CD4-positive, alpha-beta T cell treated with Interleukin-6 at 100 ng/mL for 8 hours (primary cell): ENCODE data around the gene NBEAL1.
A peak's percentile ranks its signal among the peaks of the same experiment; 100 is the strongest.
"Not testable (repeated sequence)": the region's sequence is repeated elsewhere in the genome, so short reads cannot be mapped to it uniquely, and the experiment has no call there.

Source experiments
- DNase-seq: peaks from one replicate; pipeline ENCODE4 v3.0.0-alpha.2; 2020; ENCODE audit warnings: mixed read lengths, low spot score

Gene NBEAL1

GRCh38 chr2:203014456-203015199 lies at the start of gene NBEAL1:
Gene NBEAL1 (plus strand): TSS chr2:203014875. CDS start chr2:203016385, 1,510 bp downstream.
- peak; percentile 96 for DNase-seq

- no peak for DNase-seq
Measured at GRCh38 chr2:202965810-202966460, 48.7 kb upstream of the NBEAL1 start.

GRCh38 chr2:202969404-202969803 lies 45.3 kb upstream of the NBEAL1 start:
- DNase-seq = not testable (repeated sequence)

DNA sequence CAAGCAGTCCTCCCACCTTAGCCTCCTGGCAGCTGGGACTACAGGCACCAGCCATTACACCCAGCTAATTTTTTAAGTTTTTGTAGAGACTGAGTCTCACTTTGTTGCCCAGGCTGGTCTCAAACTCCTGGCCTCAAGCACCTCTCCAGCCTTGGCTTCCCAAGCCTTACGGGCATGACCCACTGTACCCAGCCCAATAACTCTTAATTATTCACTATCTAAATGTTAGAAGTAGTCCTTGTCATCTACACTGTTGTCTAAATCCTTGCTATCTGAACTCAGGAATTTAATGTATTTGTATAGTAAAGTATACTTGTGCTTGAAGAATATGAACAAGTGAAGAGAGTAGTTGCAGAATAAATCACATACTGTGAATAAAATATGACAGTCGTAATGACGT lies 37.9 kb upstream of the NBEAL1 start:
- DNase-seq = no peak

GRCh38 chr2:202982779-202983491 lies 31.7 kb upstream of the NBEAL1 start:
- no peak for DNase-seq

DNA sequence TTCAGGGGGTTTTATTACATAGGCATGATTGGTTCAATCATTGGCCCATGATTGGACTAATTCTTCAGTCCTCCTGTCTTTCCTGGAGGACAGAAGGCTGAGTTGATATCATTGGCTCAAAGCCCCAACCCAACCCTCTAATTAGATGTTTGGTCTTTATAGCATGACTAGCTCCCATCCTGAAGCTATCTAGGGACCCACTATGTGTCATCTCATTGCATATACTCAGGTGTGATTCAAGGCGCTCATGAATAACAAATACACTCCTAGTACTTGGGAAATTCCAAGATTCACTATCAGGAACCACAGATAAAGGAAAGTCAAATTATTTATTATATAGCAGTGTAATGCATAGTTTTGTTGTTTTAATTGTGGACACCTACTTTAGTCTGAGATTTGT lies 24.9 kb upstream of the NBEAL1 start:
- DNase-seq = no peak

- no peak for DNase-seq
Measured at GRCh38 chr2:202990501-202990900, 24.2 kb upstream of the NBEAL1 start.

DNA sequence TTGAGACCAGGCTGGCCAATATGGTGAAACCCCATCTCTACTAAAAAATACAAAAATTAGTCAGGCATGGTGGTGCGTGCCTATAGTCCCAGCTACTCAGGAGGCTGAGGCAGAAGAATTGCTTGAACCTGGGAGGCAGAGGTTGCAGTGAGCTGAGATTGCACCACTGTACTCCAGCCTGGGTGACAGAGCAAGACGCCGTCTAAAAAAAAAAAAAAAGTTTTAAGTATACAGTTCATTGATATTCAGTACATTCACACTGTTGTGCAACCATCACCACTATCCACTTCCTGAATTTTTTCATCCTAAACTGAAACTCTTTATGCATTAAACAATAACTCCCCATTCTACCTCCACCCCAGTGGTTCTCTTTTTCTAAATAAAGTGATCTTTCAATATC lies 17.6 kb upstream of the NBEAL1 start:
- not testable (repeated sequence) for DNase-seq

DNA sequence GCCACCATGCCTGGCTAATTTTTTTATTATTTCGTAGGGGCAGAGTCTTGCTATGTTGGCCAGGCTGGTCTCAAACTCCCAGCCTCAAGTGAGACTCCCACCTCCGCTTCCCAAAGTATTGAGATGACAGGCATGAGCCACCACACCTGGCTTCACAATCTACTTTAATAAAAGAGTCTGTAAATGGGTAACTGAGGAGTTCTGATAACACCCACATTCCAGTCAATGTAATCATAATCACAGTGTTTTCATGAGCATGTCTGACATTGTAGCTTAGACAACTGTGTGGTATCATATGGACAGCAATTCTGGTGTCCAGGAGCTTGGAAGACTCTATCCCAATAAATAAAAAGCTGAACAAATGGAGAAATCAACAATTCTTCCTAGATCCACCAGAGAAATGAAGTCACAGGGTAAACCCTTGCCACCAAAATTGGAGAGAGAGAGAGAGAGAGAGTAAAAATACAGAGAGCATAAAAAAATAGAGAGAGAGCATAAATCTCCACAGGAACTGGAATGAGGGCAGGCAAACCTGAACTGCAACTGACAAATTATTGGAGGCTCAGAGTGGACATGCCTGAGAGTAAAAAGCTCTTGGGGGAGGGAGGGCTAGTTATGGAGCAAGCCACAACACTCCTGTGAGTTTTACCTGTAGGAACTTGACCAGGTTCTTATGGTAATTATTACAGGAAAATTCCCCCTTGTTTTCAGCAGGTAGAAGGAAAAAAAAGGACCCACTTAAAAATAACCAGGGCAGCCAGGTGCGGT lies 12.4 kb upstream of the NBEAL1 start:
- no peak for DNase-seq

- no peak for DNase-seq
Measured at GRCh38 chr2:203003716-203004115, 11.0 kb upstream of the NBEAL1 start.

DNA sequence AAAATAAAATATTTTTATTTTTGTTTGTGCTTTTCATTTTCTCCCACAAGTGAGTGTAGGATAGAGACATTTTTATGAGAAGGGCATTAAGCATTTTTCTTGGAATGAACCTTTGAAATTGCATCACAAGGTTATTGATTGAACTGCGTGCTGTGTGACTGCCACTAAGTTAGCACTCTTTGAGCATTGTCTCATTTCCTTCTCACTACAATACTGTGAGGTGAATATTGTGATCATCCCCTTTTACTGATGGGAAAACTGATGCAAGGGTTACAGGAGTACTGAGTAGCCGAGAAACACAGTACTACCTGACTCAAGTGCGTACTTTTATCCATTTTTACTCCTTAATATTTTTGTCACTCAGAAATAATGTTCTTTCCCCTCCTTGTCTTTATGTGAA lies 2.0 kb downstream of the NBEAL1 start:
- DNase-seq = no peak

DNA sequence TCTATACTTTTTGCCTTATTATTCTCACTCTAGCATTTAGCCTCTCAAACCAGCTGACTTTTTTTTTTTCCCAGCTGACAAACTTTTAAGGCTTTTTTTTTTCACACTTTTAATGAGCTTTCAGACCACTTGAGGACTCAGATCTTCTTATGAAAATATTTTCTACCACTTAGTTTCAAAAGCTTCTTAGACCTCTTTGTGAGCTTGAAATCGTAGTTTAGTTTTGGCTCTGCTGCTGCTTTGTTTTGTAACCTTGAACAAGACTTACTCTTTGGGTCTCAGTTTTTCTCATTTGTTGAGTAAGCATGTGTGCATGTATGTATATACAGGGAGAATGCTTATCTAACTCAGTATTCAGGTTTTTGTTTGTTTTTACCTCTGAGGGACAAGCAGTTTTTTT lies 3.5 kb downstream of the NBEAL1 start:
- no peak for DNase-seq

- no peak for DNase-seq
Measured at GRCh38 chr2:203019142-203019541, 4.5 kb downstream of the NBEAL1 start.

DNA sequence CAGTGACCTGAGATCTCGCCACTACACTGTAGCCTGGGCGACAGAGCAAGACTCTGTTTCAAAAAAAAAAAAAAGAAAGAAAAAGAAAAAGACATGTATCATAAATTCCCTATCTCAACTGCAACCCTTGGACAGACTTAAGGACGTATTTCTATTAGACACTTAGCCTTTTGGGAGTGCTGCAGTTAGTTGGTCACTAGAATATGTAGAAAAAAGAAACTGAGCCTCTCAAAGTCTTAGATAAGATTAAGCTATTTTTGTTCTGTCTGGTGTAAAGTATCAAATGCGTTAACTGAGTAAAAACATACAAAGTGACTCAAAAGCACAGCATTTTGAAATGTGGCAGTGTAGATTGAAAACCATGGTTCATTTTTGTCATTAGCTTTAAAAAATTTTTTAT lies 7.3 kb downstream of the NBEAL1 start:
- DNase-seq = no peak

GRCh38 chr2:203022751-203023150 lies 8.1 kb downstream of the NBEAL1 start:
- no peak for DNase-seq

DNA sequence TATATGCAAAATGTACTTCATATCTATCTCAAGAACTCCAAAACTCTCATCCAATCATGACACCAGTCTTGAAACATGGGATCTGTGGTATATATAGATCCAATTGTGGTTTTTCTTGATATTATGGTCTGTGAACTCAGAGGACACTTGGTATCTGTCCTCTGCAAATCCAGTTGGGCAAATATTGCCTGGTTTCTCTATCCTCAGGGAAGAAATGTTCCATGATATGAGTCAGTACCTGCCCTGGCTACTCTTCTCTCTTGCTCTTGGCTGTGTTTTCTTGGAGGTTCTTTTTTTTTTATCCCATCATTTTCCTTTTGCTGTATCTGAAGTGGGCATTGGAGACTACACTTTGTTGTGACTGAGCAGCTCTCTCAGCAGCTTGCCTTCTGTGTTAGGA lies 10.9 kb downstream of the NBEAL1 start:
- no peak for DNase-seq

DNA sequence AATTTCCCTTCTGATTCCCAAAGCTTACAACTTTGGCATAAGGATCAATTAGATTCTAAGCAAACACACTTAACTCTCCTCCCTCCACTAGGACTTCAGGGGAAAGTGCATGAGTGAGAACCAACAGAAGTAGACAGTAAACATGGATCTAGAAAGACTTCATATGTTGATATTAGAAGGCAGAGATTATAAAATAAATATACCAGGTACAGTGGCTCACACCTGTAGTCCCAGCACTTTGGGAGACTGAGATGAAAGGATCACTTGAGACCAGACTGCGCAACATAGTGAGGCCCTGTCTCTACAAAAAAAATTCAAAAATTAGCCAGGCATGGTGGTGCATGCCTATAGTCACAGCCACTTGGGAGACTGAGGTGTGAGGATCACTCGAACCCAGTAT lies 15.9 kb downstream of the NBEAL1 start:
- DNase-seq = no peak

DNA sequence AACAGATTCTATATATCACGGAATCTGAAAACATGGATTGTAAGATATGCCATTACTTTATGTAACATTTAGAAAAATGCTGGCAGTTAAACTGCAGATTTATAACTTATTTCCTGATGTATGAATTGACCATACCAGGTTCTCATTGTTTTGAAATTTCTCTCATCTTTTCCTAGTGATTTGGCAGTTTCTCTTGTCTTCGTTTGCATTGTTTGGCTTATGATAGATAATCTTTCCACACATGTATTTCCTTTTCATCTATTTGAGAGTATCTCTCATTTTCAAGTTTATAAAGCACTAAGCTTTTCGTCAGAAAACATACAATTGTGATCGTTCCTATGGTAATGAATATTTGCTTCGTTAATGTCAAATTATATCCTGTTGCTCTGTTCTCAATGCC lies 16.3 kb downstream of the NBEAL1 start:
- DNase-seq = no peak

DNA sequence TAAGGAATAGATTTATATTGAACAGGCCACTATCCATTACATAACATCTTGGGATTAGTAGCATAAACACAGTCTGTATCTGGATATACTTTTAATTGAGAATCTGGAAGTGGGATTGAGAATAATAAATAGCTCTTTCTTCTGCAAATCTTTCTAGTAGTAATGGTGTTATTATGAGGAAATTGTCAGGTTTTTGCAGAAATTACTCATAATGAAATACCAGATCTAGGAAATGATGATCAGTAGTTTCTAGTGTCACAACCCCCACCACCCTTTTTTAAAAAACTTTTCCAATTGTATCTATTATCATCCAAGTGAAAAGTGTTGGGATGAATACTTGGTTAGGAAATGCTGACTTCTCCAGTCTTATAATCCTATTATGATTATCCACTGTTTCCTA lies 18.7 kb downstream of the NBEAL1 start:
- DNase-seq = no peak

DNA sequence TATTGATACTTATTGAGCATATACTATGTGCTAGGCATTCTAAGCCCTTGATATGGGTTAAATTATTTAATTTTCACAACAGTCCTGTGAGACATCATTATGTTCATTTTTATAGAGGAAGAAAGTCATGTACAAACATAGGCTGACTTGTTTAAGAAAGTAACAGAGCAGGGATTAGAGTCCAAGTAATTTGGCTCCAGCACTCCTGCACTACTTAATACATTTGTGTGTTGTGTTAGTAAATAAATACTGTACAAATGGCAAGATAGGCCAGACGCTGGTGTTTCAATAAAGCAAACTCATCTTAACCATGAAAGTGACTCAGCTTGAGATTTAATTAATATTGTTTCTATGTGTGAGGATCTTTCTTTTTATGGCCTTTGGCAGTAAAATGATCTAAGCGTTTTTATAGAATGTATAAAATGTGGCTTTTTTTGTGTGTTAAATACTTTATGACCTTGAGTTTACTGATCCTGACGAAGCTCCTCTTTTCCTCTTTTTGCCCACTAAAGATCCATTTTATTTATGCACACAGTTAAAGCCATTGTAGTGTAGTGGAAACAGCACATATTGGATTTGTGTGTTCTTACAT lies 21.3 kb downstream of the NBEAL1 start:
- DNase-seq = no peak

GRCh38 chr2:203037026-203037425 lies 22.4 kb downstream of the NBEAL1 start:
- no peak for DNase-seq

DNA sequence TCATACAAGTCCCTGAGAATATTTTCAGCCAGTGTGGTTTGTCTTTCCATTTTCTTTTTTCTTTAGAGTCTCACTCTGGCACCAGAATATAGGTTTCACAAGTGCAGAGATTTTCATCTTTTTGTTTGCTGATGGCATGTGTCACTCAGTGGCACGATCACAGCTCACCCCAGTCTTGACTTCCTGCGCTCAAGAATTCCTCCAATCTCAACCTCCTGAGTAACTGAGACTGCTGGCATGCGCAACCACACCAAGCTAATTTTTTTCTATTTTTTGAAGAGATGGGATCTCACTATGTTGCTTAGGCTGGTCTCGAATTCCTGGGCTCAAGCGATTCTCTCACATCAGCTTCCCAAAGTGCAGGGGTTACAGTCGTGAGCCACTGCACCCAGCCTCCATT lies 23.9 kb downstream of the NBEAL1 start:
- no peak for DNase-seq
